Parathyroid adenoma (tissue), 2 donors: Measurements from ENCODE around the gene RINT1.

Source experiments
- H2AFZ ChIP-seq: fragments of 300-600 bp; sonication (generic); one replicate; pipeline ENCODE4 v1.7.0; 2017; ENCODE audit warnings: antibody characterized with exemption, mild to moderate bottlenecking
- H3K27ac ChIP-seq: fragments of 300-600 bp; sonication (generic); one replicate; pipeline ENCODE4 v1.7.0; 2017
- H3K27me3 ChIP-seq: fragments of 300-600 bp; sonication (generic); one replicate; pipeline ENCODE4 v1.7.0; 2017; ENCODE audit warnings: low read length; ENCODE audit not compliant: control insufficient read depth, insufficient read depth
- H3K36me3 ChIP-seq: fragments of 300-600 bp; sonication (generic); one replicate; pipeline ENCODE4 v1.7.0; 2017; ENCODE audit warnings: low read length; ENCODE audit not compliant: control insufficient read depth, insufficient read depth
- H3K4me1 ChIP-seq: fragments of 300-600 bp; sonication (generic); one replicate; pipeline ENCODE4 v1.7.0; 2017; ENCODE audit warnings: control low read depth
- H3K4me2 ChIP-seq: fragments of 300-600 bp; sonication (generic); one replicate; pipeline ENCODE4 v1.7.0; 2017; ENCODE audit warnings: low read length
- H3K4me3 ChIP-seq: fragments of 300-600 bp; sonication (generic); one replicate; pipeline ENCODE4 v1.7.0; 2017; ENCODE audit warnings: low read depth, low read length
- H3K79me2 ChIP-seq: fragments of 300-600 bp; sonication (generic); one replicate; pipeline ENCODE4 v1.7.0; 2017; ENCODE audit warnings: control low read depth
- H3K9ac ChIP-seq: fragments of 300-600 bp; sonication (generic); one replicate; pipeline ENCODE4 v1.7.0; 2017; ENCODE audit warnings: mild to moderate bottlenecking
- H3K9me3 ChIP-seq: fragments of 300-600 bp; sonication (generic); one replicate; pipeline ENCODE4 v1.7.0; 2017; ENCODE audit warnings: low read length; ENCODE audit not compliant: control insufficient read depth
- CTCF ChIP-seq: fragments of 300-600 bp; sonication (generic); IDR thresholded peaks from one replicate; pipeline ENCODE4 v1.7.0; 2017; ENCODE audit warnings: antibody characterized with exemption, mild to moderate bottlenecking
- donor health status: primary hyperparathyroidism.

RINT1 gene

DNA sequence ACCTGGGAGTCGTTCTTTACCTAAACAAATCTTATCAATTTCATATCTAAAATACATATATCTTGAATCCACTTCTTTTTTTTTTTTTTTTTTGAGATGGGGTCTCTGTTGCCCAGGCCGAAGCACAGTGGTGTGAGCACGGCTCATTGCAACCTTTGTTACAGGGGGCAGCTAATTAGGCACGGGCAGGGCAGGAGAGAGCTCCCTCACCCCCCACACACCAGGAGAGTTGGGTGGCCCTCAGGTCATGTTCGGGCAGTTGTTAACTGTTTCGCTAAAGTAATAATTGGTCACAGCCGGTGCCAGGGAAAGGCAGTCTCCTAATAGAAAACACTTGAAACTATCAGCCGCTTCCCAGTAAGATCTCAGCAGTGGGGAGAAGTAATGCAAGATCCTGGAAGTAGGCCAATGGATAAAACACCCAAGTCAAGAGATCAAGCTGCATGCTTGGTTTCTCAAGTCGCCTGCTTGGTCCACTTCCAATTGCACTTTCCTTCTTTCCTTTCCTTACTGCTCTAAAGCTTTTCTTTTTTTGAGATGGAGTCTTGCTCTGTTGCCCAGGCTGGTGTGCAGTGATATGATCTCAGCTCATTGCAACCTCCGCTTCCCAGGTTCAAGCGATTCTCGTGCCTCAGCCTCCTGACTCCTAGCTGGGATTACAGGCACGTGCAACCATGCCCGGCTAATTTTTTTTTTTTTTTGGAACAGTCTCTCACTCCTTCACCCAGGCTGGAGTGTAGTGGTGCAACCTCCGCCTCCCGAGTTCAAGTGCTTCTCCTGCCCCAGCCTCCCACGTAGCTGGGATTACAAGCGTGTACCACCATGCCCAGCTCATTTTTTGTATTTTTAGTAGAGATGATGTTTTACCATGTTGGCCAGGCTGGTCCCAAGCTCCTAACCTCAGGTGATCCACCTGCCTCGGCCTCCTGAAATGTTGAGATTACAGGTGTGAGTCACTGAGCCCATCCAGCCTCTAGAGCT lies 70.6 kb downstream of the RINT1 start:
- Histone ChIP-seq H3K4me2 (no peak overlapping the region), H3K27me3 (no peaks in the 10 kb centered on the region), H3K36me3 (no peaks in the 10 kb centered on the region), H2AFZ (no peak overlapping the region), H3K4me3 (no peak overlapping the region), H3K79me2 (no peaks in the 10 kb centered on the region), H3K4me1 (no peaks in the 10 kb centered on the region), H3K27ac (no peak overlapping the region), H3K9ac (no peak overlapping the region), H3K9me3 (no peaks in the 10 kb centered on the region)
- no peak for TF ChIP-seq CTCF

- no peaks in the 10 kb centered on the region for H3K4me1 ChIP-seq
- no peaks in the 10 kb centered on the region for H3K79me2 ChIP-seq
- no peak overlapping the region for H3K4me2 ChIP-seq
- H3K36me3 ChIP-seq = no peaks in the 10 kb centered on the region
- no peak overlapping the region for H3K4me3 ChIP-seq
- H3K27me3 ChIP-seq = no peaks in the 10 kb centered on the region
- no peak overlapping the region for H3K27ac ChIP-seq
- no peaks in the 10 kb centered on the region for H3K9me3 ChIP-seq
- no peak overlapping the region for H3K9ac ChIP-seq
- TF ChIP-seq CTCF = no peak
- no peak overlapping the region for H2AFZ ChIP-seq
Observed at GRCh38 chr7:105610165-105610930, 78.3 kb downstream of the RINT1 start.

DNA sequence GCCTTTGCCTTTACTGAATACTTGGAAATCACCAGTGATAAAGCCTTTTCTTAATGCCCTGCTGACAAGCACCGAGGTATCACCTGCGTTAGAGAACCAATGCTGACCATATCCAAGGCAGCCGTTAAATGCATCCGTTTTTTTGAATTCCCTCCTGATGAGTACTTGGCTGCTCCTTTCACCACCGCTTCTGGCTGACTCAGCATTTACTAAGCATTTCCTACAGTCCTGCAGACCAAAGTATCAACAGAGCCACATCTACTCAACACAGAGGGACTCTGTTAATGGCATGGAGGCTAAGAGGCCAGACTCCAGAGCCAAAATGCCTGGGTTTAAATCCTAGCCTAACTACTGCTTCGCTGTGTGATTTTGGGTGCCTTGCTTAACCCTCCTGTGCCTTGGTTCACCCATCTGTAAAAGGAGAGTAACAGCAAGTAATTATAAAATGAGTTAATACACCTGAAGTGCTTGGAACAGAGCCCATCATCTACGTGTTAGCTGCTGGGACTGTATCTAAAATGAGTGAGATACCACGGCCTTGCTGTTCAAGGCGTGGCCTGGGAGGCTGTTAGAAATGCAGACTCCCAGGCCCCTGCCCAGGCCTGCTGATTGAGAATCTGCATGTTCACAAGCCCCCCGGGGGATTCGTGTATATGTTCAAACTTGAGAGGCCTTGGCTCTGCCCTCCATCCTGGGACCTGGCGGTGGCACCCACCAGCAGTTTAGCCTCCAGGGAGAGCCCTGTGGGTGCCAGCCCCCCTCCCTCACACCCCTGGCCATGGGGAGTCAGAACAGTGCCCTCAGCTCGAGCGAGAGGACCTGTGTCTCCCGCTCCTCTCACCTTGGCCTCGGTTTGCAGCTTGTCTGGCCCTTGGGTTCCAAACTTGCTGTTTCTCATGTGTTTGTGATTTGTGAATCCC lies 80.1 kb downstream of the RINT1 start:
- H3K9me3 ChIP-seq = no peaks in the 10 kb centered on the region
- H3K36me3 ChIP-seq = no peaks in the 10 kb centered on the region
- H3K27me3 ChIP-seq = no peaks in the 10 kb centered on the region

GRCh38 chr7:105612806-105613205 lies 80.8 kb downstream of the RINT1 start:
- no peak for TF ChIP-seq CTCF
- H3K27ac ChIP-seq = no peak overlapping the region
- no peak overlapping the region for H2AFZ ChIP-seq
- no peak overlapping the region for H3K9ac ChIP-seq
- no peak overlapping the region for H3K4me3 ChIP-seq
- H3K79me2 ChIP-seq = no peaks in the 10 kb centered on the region
- no peaks in the 10 kb centered on the region for H3K27me3 ChIP-seq
- H3K4me1 ChIP-seq = no peaks in the 10 kb centered on the region
- no peaks in the 10 kb centered on the region for H3K9me3 ChIP-seq
- no peak overlapping the region for H3K4me2 ChIP-seq
- H3K36me3 ChIP-seq = no peaks in the 10 kb centered on the region

More for the DNA sequence above, 80.1 kb downstream of the RINT1 start:
- no peak overlapping the region for H3K9ac ChIP-seq
- no peak for TF ChIP-seq CTCF
- no peak overlapping the region for H3K27ac ChIP-seq
- no peak overlapping the region for H3K4me3 ChIP-seq
- H3K79me2 ChIP-seq = no peaks in the 10 kb centered on the region
- no peaks in the 10 kb centered on the region for H3K4me1 ChIP-seq
- no peak overlapping the region for H3K4me2 ChIP-seq
- H2AFZ ChIP-seq = no peak overlapping the region
